Ascending aorta (tissue), 2 donors: ENCODE measurements around the gene OR4D1. TPM values are rescaled to one million over a fixed set of nuclear protein-coding genes. Genes with fewer than 3 reads are reported as not detected.
"Not testable (repeated sequence)": the region's sequence is repeated elsewhere in the genome, so short reads cannot be mapped to it uniquely, and the experiment has no call there.

Source experiments
- DNase-seq, 2 donors: peaks; one replicate each; pipeline ENCODE4 v3.0.0-alpha.2; 2019; ENCODE audit warnings: low spot score in 2 of 2
- H3K27ac ChIP-seq, 2 donors: fragments of 200-600 bp; sonication (generic); one replicate each; pipeline ENCODE4 v1.5.1; 2016 to 2017; ENCODE audit warnings: mild to moderate bottlenecking in 1 of 2
- H3K27me3 ChIP-seq: fragments of 200-600 bp; sonication (generic); one replicate; pipeline ENCODE4 v1.5.1; 2017
- H3K36me3 ChIP-seq, 2 donors: fragments of 200-600 bp; sonication (generic); one replicate each; pipeline ENCODE4 v1.5.1; 2016
- H3K4me1 ChIP-seq, 2 donors: fragments of 200-600 bp; sonication (generic); one replicate each; pipeline ENCODE4 v1.5.1; 2016 to 2017; ENCODE audit warnings: mild to moderate bottlenecking in 1 of 2
- H3K4me3 ChIP-seq, 2 donors: fragments of 200-600 bp; sonication (generic); one replicate each; pipeline ENCODE4 v1.5.1; 2016 to 2017; ENCODE audit warnings: mild to moderate bottlenecking in 1 of 2
- H3K9me3 ChIP-seq, 2 donors: fragments of 200-600 bp; sonication (generic); one replicate each; pipeline ENCODE4 v1.5.1; 2016
- intact Hi-C: fragments of 100-400 bp; cut with DNase I; formaldehyde crosslinking; loops from one replicate; pipeline ENCODE4 v1.15.1; 2023
- total RNA-seq: library from RNA; depleted of rRNA; stranded (reverse); fragments of >200 nt; gene quantifications from one replicate; pipeline ENCODE4 v1.1.0, GENCODE V29; 2016
- TF ChIP-seq, protein P1 (sequence below), 3 experiments: fragments of 200-600 bp in 2 of 3; fragments of 450-650 bp in 1 of 3; sonication (generic) in 2 of 3; IDR thresholded peaks; one replicate each; pipeline ENCODE4 v1.5.1; 2016 to 2019; ENCODE audit warnings: antibody characterized with exemption in 3 of 3, mild to moderate bottlenecking in 1 of 3, moderate library complexity in 1 of 3

The OR4D1 gene
- total RNA-seq, 1 donor from 2014 or later, result not detected

DNA sequence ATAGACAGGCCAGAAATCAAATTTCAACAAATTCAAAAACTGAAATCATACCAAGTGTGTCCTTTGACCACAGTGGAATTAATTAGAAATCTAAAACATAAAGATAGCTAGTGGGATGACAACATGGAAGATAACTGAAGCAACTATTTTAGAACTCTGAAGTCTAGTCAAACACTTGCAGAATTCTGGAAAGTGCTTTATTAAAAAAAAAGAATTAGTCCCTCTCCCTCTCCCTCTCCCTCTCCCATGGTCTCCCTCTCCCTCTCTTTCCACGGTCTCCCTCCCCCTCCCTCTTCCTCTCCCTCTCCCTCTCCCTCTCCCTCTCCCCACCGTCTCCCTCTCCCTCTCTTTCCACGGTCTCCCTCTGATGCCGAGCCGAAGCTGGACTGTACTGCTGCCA is 6.7 kb upstream of the OR4D1 start:
- H3K27ac ChIP-seq, result no peak overlapping the region
- H3K4me3 ChIP-seq, result no peak overlapping the region
- DNase-seq, result no peak
- H3K4me1 ChIP-seq, result no peaks in the 10 kb centered on the region
- TF ChIP-seq, protein P1, sequence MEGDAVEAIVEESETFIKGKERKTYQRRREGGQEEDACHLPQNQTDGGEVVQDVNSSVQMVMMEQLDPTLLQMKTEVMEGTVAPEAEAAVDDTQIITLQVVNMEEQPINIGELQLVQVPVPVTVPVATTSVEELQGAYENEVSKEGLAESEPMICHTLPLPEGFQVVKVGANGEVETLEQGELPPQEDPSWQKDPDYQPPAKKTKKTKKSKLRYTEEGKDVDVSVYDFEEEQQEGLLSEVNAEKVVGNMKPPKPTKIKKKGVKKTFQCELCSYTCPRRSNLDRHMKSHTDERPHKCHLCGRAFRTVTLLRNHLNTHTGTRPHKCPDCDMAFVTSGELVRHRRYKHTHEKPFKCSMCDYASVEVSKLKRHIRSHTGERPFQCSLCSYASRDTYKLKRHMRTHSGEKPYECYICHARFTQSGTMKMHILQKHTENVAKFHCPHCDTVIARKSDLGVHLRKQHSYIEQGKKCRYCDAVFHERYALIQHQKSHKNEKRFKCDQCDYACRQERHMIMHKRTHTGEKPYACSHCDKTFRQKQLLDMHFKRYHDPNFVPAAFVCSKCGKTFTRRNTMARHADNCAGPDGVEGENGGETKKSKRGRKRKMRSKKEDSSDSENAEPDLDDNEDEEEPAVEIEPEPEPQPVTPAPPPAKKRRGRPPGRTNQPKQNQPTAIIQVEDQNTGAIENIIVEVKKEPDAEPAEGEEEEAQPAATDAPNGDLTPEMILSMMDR (IDR thresholded peaks at IDR 0.05), result no peak
- no peaks in the 10 kb centered on the region for H3K27me3 ChIP-seq
- intact Hi-C loops, result no loop called here
- H3K9me3 ChIP-seq, result peaks cover 0 to 18% of the 10 kb centered on the region in 2 donors
- no peaks in the 10 kb centered on the region for H3K36me3 ChIP-seq

DNA sequence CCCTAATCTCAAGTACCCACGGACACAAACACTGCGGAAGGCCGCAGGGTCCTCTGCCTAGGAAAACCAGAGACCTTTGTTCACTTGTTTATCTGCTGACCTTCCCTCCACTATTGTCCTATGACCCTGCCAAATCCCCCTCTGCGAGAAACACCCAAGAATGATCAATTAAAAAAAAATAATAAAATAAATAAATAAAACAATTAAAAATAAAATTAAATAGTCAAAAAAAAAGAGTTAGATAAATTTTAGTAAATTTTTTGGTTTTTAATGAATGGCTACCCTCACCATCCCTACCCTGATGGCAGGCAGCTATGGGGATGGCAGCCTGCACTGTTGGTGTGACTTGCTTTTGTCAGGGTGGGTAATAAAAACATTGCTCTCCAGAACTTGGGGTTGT is 4.8 kb upstream of the OR4D1 start:
- H3K27ac ChIP-seq, DNase-seq, H3K4me3 ChIP-seq, H3K36me3 ChIP-seq, intact Hi-C loops, H3K27me3 ChIP-seq, H3K4me1 ChIP-seq: not testable (repeated sequence)
- H3K9me3 ChIP-seq, result peaks cover 0 to 18% of the 10 kb centered on the region in 2 donors

DNA sequence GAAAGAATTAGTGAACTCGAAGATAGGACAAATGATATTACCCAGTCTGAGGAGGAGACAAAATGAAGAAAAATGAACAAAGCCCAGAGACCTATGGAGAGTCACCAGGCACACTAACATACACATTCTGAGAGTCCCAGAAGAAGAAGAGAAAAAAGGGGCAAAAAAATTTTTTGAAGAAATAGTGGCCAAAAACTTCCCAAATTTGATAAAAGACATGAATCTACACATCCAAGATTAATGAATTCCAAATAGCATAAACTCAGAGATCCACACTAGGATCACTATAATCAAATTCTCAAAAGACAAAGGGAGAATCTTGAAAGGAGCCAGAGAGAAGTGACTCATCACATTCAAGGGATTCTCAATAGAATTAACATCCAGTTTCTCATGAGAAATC is 3.4 kb upstream of the OR4D1 start:
- H3K27me3 ChIP-seq, result no peaks in the 10 kb centered on the region
- TF ChIP-seq, protein P1 (IDR thresholded peaks at IDR 0.05), result no peak

DNA sequence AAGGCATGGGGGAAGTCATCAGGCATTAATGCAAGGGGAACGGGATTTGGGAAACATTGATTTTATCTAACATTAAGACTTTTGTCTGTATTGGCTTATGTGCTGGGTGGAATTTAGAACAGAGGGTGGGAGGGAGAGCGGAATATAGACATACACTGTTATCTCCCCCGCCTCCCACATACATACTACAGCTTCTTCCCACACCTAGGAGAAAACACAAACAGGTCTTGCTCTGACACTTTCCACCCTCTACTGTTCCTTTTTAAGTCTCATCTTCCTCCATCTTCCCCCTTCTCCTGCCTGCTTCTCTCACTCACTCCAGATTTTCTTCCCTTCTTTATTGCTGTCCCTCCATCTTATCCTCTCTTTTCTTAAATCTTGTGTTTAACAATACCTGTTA is 425 bp downstream of the OR4D1 start:
- intact Hi-C loops, result no loop called here
- Histone ChIP-seq H3K36me3 (no peaks in the 10 kb centered on the region), H3K27me3 (no peaks in the 10 kb centered on the region), H3K4me1 (no peaks in the 10 kb centered on the region), H3K4me3 (no peak overlapping the region), H3K27ac (no peak overlapping the region), H3K9me3 (peaks cover 0 to 17% of the 10 kb centered on the region in 2 donors)
- TF ChIP-seq, protein P1 (IDR thresholded peaks at IDR 0.05), result no peak
- DNase-seq, result no peak

More for the DNA sequence above, 3.4 kb upstream of the OR4D1 start:
- intact Hi-C loops, result no loop called here
- Histone ChIP-seq H3K4me3 (no peak overlapping the region), H3K36me3 (no peaks in the 10 kb centered on the region), H3K9me3 (peaks cover 0 to 18% of the 10 kb centered on the region in 2 donors), H3K27ac (no peak overlapping the region), H3K4me1 (no peaks in the 10 kb centered on the region)
- DNase-seq, result no peak

DNA sequence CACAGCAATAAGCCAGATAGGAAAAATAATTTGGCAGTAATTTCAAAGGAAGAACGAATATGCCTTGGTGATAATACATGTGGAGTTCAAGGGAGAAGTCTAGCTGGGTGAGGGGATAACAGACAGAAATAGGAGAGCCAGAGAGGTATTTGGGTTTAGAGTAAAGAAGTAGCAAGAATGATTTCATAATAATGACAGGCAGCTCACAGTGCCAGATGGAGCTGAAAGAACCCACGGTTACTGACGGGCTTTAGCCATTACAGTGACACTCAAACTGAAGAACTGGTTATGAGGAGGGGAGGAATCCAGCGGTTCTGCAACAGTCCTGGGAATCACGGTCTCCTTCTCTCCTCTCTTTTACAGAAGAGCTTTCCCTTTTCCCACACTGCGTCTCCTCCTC is 2.2 kb downstream of the OR4D1 start:
- no peak for DNase-seq
- Histone ChIP-seq H3K36me3 (no peaks in the 10 kb centered on the region), H3K27me3 (no peaks in the 10 kb centered on the region), H3K27ac (no peak overlapping the region), H3K4me1 (no peaks in the 10 kb centered on the region), H3K4me3 (no peak overlapping the region), H3K9me3 (peaks cover 0 to under 1% of the 10 kb centered on the region in 2 donors)
- TF ChIP-seq, protein P1 (IDR thresholded peaks at IDR 0.05), result no peak
- intact Hi-C loops, result no loop called here

DNA sequence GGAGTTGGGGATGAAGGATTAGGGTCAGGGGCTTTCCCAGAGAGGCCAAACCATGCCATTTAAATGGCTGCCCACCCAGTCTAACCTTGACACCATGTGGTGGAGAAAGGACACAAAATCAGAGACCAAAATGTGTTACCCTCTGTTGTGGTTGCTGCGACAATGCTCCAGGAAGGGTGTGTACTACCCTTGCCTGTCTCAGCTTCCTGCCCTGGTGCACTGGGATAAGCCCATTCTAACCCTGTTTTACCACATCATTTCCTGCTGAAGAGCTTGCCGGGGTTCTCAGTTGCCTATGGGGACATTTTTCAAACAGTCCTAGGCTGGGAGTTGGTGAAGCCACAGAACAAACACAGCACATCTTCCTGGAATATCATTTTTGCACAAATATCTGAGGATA is 4.9 kb downstream of the OR4D1 start:
- no peaks in the 10 kb centered on the region for H3K9me3 ChIP-seq
- H3K27ac ChIP-seq, result no peak overlapping the region
- TF ChIP-seq, protein P1 (IDR thresholded peaks at IDR 0.05), result no peak
- H3K36me3 ChIP-seq, result no peaks in the 10 kb centered on the region
- H3K4me3 ChIP-seq, result no peak overlapping the region
- intact Hi-C loops, result no loop called here
- H3K27me3 ChIP-seq, result no peaks in the 10 kb centered on the region
- no peak for DNase-seq
- H3K4me1 ChIP-seq, result no peaks in the 10 kb centered on the region
